HEK293 (cell line): ENCODE measurements around the gene RHOF.

Experiments
- CTCF ChIA-PET: fragments of 350-600 bp; formaldehyde crosslinking; extraction: SDS; loops from one replicate; lab custom pipeline; 2021; ENCODE audit warnings: antibody characterized with exemption; lab: Yijun Ruan, JAX
- POLR2A ChIA-PET: fragments of 300-600 bp; formaldehyde crosslinking; extraction: SDS; loops from one replicate; lab custom pipeline; 2020; ENCODE audit warnings: antibody characterized with exemption, inconsistent platforms; lab: Yijun Ruan, JAX
- H3K27ac ChIP-seq: fragments of 200-500 bp; sonication (Bioruptor generic); 2 replicates; pipeline ENCODE4 v1.5.1; 2014; ENCODE audit warnings: low read depth, low read length, control low read depth, inconsistent platforms; ENCODE audit errors: extremely low read depth
- H3K36me3 ChIP-seq, 2 experiments: fragments of 200-500 bp in 1 of 2; sonication (Bioruptor generic) in 1 of 2; 1 replicate in 1 of 2; 2 replicates in 1 of 2; pipeline ENCODE4 v1.5.1; 2014 to 2017; ENCODE audit warnings: inconsistent platforms in 2 of 2, low read length in 2 of 2; ENCODE audit not compliant: control insufficient read depth in 2 of 2, insufficient read depth in 1 of 2
- H3K4me1 ChIP-seq: fragments of 200-500 bp; sonication (Bioruptor generic); 2 replicates; pipeline ENCODE4 v1.5.1; 2014; ENCODE audit warnings: mild to moderate bottlenecking, low read length, inconsistent platforms; ENCODE audit not compliant: control insufficient read depth, insufficient read depth
- H3K4me3 ChIP-seq: 2 replicates; pipeline ENCODE4 v1.5.1; 2011; ENCODE audit warnings: low read depth, mild to moderate bottlenecking, control low read depth, low read length, moderate library complexity
- H3K9me3 ChIP-seq: fragments of 200-500 bp; sonication (Bioruptor generic); 2 replicates; pipeline ENCODE4 v1.5.1; 2014; ENCODE audit warnings: low read depth, low read length, inconsistent platforms; ENCODE audit not compliant: control insufficient read depth, insufficient read depth
- GLI4 ChIP-seq: fragments of 450-650 bp; formaldehyde crosslinking; IDR thresholded peaks from 2 replicates; pipeline ENCODE4 v1.5.1; 2016; ENCODE audit warnings: missing biosample characterization, missing genetic modification characterization
- GLIS2 ChIP-seq: fragments of 450-650 bp; formaldehyde crosslinking; IDR thresholded peaks from 2 replicates; pipeline ENCODE4 v1.5.1; 2016; ENCODE audit warnings: missing biosample characterization, missing genetic modification characterization
- KLF1 ChIP-seq: fragments of 450-650 bp; formaldehyde crosslinking; IDR thresholded peaks from 2 replicates; pipeline ENCODE4 v1.5.1; 2016; ENCODE audit warnings: missing biosample characterization, missing genetic modification characterization
- KLF8 ChIP-seq: fragments of 450-650 bp; formaldehyde crosslinking; IDR thresholded peaks from 2 replicates; pipeline ENCODE4 v1.5.1; 2016; ENCODE audit warnings: missing biosample characterization, missing genetic modification characterization
- KLF9 ChIP-seq: fragments of 450-650 bp; formaldehyde crosslinking; IDR thresholded peaks from 2 replicates; pipeline ENCODE4 v1.5.1; 2016; ENCODE audit warnings: missing biosample characterization, missing genetic modification characterization, low read depth
- TRIM28 ChIP-seq: IDR thresholded peaks from 2 replicates; pipeline ENCODE4 v1.6.1; 2011; ENCODE audit warnings: low read length, control low read depth, borderline replicate concordance
- ZBTB21 ChIP-seq: fragments of 450-650 bp; formaldehyde crosslinking; IDR thresholded peaks from 2 replicates; pipeline ENCODE4 v1.5.1; 2017; ENCODE audit warnings: missing biosample characterization, missing genetic modification characterization
- ZEB2 ChIP-seq: fragments of 450-650 bp; formaldehyde crosslinking; IDR thresholded peaks from 2 replicates; pipeline ENCODE4 v1.5.1; 2016; ENCODE audit warnings: missing biosample characterization, missing genetic modification characterization
- ZNF132 ChIP-seq: fragments of 450-650 bp; formaldehyde crosslinking; IDR thresholded peaks from 2 replicates; pipeline ENCODE4 v1.5.1; 2017; ENCODE audit warnings: missing biosample characterization, missing genetic modification characterization, borderline replicate concordance
- ZNF23 ChIP-seq: fragments of 450-650 bp; formaldehyde crosslinking; IDR thresholded peaks from 2 replicates; pipeline ENCODE4 v1.5.1; 2016; ENCODE audit warnings: missing biosample characterization, missing genetic modification characterization, borderline replicate concordance
- ZNF341 ChIP-seq: fragments of 450-650 bp; formaldehyde crosslinking; IDR thresholded peaks from 2 replicates; pipeline ENCODE4; 2016; ENCODE audit warnings: low read depth, missing biosample characterization, missing genetic modification characterization
- ZNF521 ChIP-seq: fragments of 450-650 bp; formaldehyde crosslinking; IDR thresholded peaks from 2 replicates; pipeline ENCODE4 v1.5.1; 2017; ENCODE audit warnings: missing biosample characterization, mild to moderate bottlenecking, missing genetic modification characterization
- ZNF600 ChIP-seq: fragments of 450-650 bp; formaldehyde crosslinking; IDR thresholded peaks from 2 replicates; pipeline ENCODE4 v1.5.1; 2016; ENCODE audit warnings: missing biosample characterization, missing genetic modification characterization
- ZNF664 ChIP-seq: fragments of 450-650 bp; formaldehyde crosslinking; IDR thresholded peaks from 2 replicates; pipeline ENCODE4 v1.5.1; 2016; ENCODE audit warnings: missing biosample characterization, missing genetic modification characterization
- ZNF792 ChIP-seq: fragments of 450-650 bp; formaldehyde crosslinking; IDR thresholded peaks from 2 replicates; pipeline ENCODE4 v1.5.1; 2016; ENCODE audit warnings: missing biosample characterization, missing genetic modification characterization
- ZNF843 ChIP-seq: fragments of 450-650 bp; formaldehyde crosslinking; IDR thresholded peaks from 2 replicates; pipeline ENCODE4 v1.5.1; 2016; ENCODE audit warnings: missing biosample characterization, missing genetic modification characterization
- ZXDB ChIP-seq: fragments of 450-650 bp; formaldehyde crosslinking; IDR thresholded peaks from 2 replicates; pipeline ENCODE4 v1.5.1; 2016; ENCODE audit warnings: missing biosample characterization, missing genetic modification characterization
- TF ChIP-seq, protein P1 (sequence below): fragments of 450-650 bp; formaldehyde crosslinking; IDR thresholded peaks from 2 replicates; pipeline ENCODE4 v1.5.1; 2017; ENCODE audit warnings: missing biosample characterization, mild to moderate bottlenecking, missing genetic modification characterization, moderate library complexity
- TF ChIP-seq, protein P2 (sequence below): fragments of 450-650 bp; formaldehyde crosslinking; IDR thresholded peaks from 2 replicates; pipeline ENCODE4 v1.5.1; 2016; ENCODE audit warnings: missing biosample characterization, missing genetic modification characterization
- TF ChIP-seq, protein P3 (sequence below): sonication (generic); formaldehyde crosslinking; IDR thresholded peaks from 2 replicates; pipeline ENCODE4 v1.8.1; 2022; ENCODE audit warnings: mild to moderate bottlenecking, moderate library complexity, missing genetic modification reagents
- TF ChIP-seq, protein P4 (sequence below): fragments of 450-650 bp; formaldehyde crosslinking; IDR thresholded peaks from 2 replicates; pipeline ENCODE4; 2016; ENCODE audit warnings: missing biosample characterization, missing genetic modification characterization
- TF ChIP-seq, protein P5 (sequence below): fragments of 450-650 bp; formaldehyde crosslinking; IDR thresholded peaks from 2 replicates; pipeline ENCODE4 v1.5.1; 2017; ENCODE audit warnings: missing biosample characterization, missing genetic modification characterization

The RHOF gene

DNA sequence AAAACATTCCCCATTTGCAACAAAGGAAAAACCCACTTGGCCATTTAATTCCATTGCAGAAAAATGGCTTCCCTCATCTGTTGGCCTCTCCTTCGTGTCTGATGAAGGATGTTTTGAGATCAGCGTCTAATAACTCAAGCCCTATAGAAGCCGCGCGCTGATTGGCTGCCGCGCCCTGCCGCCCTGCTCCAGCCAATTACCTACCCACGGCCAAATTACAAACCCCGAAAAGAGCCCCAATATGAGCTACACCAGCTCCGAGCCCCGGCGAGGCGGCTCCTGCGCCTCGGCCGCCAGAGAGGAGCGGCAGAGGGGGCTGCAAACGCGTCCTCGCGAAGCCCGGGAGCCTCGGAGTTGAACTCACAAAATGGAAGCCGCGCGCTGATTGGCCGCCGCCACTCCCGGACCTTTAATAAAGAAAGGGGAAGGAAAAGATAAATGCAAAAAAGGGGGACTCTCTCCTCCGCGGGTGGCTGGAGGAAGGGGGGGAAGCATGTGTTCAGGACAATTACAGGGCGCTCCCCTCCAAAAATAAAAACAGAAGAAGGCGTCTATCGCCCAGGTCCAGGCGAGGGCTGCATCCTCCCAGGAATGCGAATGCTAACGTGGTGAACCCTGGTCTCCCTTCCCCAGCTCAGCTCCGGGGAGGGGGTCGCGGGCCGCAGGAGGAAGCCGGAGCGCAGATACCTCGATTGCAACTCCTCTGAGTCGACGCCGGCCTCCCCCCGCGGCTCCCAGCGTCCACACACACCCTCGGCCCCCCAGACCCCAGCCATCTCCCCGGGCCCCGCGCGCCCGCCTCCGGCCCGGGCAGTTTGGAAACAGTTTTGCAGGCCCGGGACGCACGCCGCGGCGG is 9.6 kb upstream of the RHOF start (continued):
- TF ChIP-seq ZNF843 (tag by site-specific recombination), result no peak

DNA sequence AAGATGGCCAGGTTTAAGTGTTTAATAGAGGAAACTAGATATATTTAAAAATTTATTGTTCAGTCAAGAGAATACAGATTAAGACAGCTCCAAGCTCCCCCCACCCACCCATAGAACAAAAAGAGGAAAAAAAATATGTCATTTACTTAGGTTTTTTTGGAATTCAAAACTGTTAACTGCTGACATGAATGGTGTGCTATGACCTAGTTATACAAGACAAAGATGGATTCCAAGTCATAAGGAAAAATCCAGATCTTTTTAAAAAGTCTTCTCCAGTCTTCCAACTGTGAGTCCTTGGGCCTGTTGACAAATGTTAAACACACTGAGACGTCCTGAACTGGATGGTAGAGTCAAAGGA is 9.0 kb upstream of the RHOF start:
- ChIA-PET POLR2A (interaction anchor here (0.7 to 2.1 kb wide), 12 partner anchors 8 to 116 kb away, joined by 3 to 18 read pairs (median 4); partner anchors contain the start of genes RHOF and TMEM120B), CTCF (interaction anchor here (0.6 to 15.1 kb wide), 10 partner anchors 8 to 309 kb away, joined by 3 to 393 read pairs (median 4); partner anchors contain the start of gene RHOF)
- H3K9me3 ChIP-seq, result no peaks in the 10 kb centered on the region

DNA sequence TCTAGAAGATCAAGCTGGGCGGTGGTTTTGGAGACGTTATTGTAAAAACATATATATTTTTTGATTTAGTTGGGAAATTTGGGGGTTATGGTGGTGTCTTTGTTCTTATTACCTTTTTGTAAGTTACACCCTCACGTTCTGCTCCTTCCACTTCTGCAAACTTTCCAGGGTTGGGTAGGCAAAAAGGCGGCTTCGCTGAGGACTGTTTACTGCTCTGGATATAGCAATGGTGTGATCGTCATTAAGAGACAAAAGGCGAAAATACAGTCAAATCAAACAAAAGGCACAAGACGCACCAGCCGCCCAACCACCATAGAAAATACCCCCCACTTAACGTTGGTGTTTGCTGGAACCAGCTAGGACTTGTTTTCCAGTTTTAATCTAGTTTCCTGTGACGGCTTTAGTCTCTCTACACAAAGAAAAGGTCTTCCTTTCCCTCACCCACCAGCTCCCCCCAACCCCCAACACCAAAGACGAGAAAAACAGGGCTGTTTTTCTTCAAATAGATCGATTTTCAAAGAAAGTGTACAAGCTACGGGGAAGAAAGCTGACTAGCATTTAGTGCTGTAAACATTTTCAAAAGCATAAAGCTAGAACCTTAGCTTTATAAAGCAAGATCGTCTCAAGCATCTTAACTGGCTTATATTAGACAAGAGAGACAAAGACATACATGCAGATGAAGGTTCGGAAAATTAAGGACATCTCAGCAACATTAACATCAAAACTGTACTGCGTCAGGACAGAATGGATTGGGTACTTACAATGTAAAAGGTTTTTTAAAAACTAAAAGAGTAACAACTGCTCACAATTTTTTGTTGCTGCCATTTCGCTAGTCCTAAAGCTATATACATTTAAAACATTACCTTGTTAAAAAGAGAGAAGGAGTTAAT is 8.4 kb upstream of the RHOF start:
- POLR2A ChIA-PET, result interaction anchor here (0.7 to 2.1 kb wide), 9 partner anchors 9 to 89 kb away, joined by 3 to 18 read pairs (median 4); partner anchors contain the start of genes PSMD9 and TMEM120B
- peaks cover 26% of the 10 kb centered on the region for H3K4me1 ChIP-seq
- no peaks in the 10 kb centered on the region for H3K9me3 ChIP-seq
- H3K27ac ChIP-seq, result peak overlapping the region; percentile 100
- CTCF ChIA-PET, result interaction anchor here (0.5 to 15.1 kb wide), 10 partner anchors 7 to 1572 kb away, joined by 3 to 393 read pairs (median 3); partner anchors contain the start of gene RHOF
- H3K36me3 ChIP-seq, result peaks cover 0 to 16% of the 10 kb centered on the region in 2 experiments; a peak in 1 of 3 replicates
- H3K4me3 ChIP-seq, result peak overlapping the region; percentile 71
- TF ChIP-seq KLF8, result no peak
- no peak for TF ChIP-seq ZNF23 (tag by site-specific recombination)
- TF ChIP-seq, protein P1, sequence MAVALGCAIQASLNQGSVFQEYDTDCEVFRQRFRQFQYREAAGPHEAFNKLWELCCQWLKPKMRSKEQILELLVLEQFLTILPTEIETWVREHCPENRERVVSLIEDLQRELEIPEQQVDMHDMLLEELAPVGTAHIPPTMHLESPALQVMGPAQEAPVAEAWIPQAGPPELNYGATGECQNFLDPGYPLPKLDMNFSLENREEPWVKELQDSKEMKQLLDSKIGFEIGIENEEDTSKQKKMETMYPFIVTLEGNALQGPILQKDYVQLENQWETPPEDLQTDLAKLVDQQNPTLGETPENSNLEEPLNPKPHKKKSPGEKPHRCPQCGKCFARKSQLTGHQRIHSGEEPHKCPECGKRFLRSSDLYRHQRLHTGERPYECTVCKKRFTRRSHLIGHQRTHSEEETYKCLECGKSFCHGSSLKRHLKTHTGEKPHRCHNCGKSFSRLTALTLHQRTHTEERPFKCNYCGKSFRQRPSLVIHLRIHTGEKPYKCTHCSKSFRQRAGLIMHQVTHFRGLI, result peak; percentile 85
- TF ChIP-seq ZXDB (tag by site-specific recombination), result peak; percentile 33
- TF ChIP-seq, protein P2, sequence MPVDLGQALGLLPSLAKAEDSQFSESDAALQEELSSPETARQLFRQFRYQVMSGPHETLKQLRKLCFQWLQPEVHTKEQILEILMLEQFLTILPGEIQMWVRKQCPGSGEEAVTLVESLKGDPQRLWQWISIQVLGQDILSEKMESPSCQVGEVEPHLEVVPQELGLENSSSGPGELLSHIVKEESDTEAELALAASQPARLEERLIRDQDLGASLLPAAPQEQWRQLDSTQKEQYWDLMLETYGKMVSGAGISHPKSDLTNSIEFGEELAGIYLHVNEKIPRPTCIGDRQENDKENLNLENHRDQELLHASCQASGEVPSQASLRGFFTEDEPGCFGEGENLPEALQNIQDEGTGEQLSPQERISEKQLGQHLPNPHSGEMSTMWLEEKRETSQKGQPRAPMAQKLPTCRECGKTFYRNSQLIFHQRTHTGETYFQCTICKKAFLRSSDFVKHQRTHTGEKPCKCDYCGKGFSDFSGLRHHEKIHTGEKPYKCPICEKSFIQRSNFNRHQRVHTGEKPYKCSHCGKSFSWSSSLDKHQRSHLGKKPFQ (tag by site-specific recombination), result no peak
- TF ChIP-seq, protein P3, sequence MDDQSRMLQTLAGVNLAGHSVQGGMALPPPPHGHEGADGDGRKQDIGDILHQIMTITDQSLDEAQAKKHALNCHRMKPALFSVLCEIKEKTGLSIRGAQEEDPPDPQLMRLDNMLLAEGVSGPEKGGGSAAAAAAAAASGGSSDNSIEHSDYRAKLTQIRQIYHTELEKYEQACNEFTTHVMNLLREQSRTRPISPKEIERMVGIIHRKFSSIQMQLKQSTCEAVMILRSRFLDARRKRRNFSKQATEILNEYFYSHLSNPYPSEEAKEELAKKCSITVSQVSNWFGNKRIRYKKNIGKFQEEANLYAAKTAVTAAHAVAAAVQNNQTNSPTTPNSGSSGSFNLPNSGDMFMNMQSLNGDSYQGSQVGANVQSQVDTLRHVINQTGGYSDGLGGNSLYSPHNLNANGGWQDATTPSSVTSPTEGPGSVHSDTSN (CRISPR knock-in tag), result no peak
- peak; percentile 82 for TF ChIP-seq ZNF600 (tag by site-specific recombination)
- no peak for TF ChIP-seq ZNF792 (tag by site-specific recombination)
- no peak for TF ChIP-seq ZNF341 (tag by site-specific recombination)
- no peak for TF ChIP-seq KLF1 (tag by site-specific recombination)
- TF ChIP-seq ZNF664 (tag by site-specific recombination), result no peak
- no peak for TF ChIP-seq ZNF521
- TF ChIP-seq, protein P4, sequence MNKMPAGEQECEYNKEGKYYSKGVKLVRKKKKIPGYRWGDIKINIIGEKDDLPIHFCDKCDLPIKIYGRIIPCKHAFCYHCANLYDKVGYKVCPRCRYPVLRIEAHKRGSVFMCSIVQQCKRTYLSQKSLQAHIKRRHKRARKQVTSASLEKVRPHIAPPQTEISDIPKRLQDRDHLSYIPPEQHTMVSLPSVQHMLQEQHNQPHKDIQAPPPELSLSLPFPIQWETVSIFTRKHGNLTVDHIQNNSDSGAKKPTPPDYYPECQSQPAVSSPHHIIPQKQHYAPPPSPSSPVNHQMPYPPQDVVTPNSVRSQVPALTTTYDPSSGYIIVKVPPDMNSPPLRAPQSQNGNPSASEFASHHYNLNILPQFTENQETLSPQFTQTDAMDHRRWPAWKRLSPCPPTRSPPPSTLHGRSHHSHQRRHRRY (tag by site-specific recombination), result no peak
- TF ChIP-seq ZNF132 (tag by site-specific recombination), result no peak
- TF ChIP-seq TRIM28, result no peak
- TF ChIP-seq GLI4, result no peak
- TF ChIP-seq GLIS2 (tag by site-specific recombination), result no peak

More for the DNA sequence above, 9.0 kb upstream of the RHOF start:
- Histone ChIP-seq H3K36me3 (peaks cover 0 to 20% of the 10 kb centered on the region in 2 experiments; a peak in 1 of 3 replicates), H3K4me1 (peaks cover 23% of the 10 kb centered on the region), H3K27ac (peak overlapping the region; percentile 100), H3K4me3 (peak overlapping the region; percentile 71)
- TF ChIP-seq ZEB2 (tag by site-specific recombination), result no peak
- TF ChIP-seq, protein P5, sequence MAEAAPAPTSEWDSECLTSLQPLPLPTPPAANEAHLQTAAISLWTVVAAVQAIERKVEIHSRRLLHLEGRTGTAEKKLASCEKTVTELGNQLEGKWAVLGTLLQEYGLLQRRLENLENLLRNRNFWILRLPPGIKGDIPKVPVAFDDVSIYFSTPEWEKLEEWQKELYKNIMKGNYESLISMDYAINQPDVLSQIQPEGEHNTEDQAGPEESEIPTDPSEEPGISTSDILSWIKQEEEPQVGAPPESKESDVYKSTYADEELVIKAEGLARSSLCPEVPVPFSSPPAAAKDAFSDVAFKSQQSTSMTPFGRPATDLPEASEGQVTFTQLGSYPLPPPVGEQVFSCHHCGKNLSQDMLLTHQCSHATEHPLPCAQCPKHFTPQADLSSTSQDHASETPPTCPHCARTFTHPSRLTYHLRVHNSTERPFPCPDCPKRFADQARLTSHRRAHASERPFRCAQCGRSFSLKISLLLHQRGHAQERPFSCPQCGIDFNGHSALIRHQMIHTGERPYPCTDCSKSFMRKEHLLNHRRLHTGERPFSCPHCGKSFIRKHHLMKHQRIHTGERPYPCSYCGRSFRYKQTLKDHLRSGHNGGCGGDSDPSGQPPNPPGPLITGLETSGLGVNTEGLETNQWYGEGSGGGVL (tag by site-specific recombination), result no peak
- 0 out of 2 replicates have a peak, but pooled peaks have one; percentile 26 for TF ChIP-seq KLF9
- 0 out of 2 replicates have a peak, but pooled peaks have one; percentile 20 for TF ChIP-seq ZBTB21 (tag by site-specific recombination)
- TF ChIP-seq, all 188 proteins: peak for 2
